ENCODE results near the gene LHPP.

DNA sequence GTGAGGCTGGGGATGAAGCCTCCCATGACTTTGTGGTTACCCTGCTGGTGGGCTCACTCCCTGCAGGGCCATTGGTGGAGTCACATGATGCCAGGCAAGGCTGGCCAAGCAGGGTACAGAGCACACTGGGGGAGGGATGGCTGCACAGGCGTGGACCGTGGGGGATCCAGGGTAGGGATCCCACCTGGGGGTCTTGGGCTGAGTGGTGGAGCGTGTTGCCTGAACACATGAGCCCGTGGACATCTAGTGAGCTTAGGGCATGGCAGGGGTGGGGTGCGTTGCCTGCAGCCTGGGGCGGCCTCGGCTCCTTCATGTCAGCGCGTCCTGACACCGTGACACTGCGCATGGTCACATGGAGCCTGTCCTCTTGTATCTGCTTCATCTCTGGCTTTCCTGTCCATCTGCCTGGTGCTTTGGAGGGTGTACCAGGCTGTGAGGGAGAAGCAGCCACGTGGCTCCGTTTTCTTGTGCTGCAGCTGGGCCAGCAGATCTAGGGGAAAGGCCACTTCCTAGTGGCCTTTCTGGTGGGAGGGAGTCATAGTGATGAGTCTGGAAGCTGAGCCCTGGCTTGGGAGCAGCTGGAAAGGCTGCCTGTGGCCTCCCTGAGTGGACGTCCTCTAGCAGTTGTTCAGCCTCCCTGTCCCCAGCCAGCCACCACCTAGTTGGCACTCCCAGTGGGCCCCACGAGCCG, 96.2 kb downstream of the LHPP start:
- TF ChIP-seq, protein P1, sequence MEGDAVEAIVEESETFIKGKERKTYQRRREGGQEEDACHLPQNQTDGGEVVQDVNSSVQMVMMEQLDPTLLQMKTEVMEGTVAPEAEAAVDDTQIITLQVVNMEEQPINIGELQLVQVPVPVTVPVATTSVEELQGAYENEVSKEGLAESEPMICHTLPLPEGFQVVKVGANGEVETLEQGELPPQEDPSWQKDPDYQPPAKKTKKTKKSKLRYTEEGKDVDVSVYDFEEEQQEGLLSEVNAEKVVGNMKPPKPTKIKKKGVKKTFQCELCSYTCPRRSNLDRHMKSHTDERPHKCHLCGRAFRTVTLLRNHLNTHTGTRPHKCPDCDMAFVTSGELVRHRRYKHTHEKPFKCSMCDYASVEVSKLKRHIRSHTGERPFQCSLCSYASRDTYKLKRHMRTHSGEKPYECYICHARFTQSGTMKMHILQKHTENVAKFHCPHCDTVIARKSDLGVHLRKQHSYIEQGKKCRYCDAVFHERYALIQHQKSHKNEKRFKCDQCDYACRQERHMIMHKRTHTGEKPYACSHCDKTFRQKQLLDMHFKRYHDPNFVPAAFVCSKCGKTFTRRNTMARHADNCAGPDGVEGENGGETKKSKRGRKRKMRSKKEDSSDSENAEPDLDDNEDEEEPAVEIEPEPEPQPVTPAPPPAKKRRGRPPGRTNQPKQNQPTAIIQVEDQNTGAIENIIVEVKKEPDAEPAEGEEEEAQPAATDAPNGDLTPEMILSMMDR (IDR thresholded peaks at IDR 0.05; ENCODE audit: insufficient read depth, low read length) = no peak
- TF ChIP-seq POLR2AphosphoS5 (IDR thresholded peaks at IDR 0.05; ENCODE audit: low read depth) (no peak), SPI1 (IDR thresholded peaks at IDR 0.05; ENCODE audit: borderline replicate concordance, low read depth) (no peak), GABPA (IDR thresholded peaks at IDR 0.05; ENCODE audit: low read depth) (no peak)
- TF ChIP-seq, protein P2, sequence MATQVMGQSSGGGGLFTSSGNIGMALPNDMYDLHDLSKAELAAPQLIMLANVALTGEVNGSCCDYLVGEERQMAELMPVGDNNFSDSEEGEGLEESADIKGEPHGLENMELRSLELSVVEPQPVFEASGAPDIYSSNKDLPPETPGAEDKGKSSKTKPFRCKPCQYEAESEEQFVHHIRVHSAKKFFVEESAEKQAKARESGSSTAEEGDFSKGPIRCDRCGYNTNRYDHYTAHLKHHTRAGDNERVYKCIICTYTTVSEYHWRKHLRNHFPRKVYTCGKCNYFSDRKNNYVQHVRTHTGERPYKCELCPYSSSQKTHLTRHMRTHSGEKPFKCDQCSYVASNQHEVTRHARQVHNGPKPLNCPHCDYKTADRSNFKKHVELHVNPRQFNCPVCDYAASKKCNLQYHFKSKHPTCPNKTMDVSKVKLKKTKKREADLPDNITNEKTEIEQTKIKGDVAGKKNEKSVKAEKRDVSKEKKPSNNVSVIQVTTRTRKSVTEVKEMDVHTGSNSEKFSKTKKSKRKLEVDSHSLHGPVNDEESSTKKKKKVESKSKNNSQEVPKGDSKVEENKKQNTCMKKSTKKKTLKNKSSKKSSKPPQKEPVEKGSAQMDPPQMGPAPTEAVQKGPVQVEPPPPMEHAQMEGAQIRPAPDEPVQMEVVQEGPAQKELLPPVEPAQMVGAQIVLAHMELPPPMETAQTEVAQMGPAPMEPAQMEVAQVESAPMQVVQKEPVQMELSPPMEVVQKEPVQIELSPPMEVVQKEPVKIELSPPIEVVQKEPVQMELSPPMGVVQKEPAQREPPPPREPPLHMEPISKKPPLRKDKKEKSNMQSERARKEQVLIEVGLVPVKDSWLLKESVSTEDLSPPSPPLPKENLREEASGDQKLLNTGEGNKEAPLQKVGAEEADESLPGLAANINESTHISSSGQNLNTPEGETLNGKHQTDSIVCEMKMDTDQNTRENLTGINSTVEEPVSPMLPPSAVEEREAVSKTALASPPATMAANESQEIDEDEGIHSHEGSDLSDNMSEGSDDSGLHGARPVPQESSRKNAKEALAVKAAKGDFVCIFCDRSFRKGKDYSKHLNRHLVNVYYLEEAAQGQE (IDR thresholded peaks at IDR 0.05; ENCODE audit: insufficient replicate concordance, low read depth) = no peak
